ENCODE data around the gene NXN.

DNA sequence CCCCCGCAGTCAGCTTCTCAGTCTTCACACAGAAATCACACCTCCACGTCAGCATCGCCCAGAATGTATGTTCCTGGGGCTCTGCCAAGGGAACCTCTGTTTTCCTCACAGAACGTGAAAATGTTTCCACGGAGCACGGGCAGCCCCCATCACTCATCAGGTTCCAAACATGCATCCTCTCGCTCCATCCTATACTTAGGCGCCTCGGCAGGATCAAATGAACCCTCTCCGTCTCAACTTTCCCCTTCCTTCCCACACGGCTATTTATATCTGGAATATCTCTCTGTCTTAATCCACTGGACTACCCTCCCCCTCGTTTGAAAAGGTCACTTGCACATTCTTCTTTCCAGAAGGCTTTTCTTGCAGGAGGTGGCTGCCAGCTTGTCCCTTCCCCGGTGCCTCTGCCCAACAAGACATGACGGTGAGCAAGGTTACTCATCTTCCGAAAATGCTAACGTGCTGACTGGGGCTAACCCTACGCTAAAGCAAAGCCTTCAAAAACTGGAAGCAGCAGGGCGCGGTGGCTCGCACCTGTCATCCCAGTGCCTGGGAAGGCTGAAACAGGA is 21.6 kb downstream of the NXN start:
- TF ChIP-seq, protein P1, sequence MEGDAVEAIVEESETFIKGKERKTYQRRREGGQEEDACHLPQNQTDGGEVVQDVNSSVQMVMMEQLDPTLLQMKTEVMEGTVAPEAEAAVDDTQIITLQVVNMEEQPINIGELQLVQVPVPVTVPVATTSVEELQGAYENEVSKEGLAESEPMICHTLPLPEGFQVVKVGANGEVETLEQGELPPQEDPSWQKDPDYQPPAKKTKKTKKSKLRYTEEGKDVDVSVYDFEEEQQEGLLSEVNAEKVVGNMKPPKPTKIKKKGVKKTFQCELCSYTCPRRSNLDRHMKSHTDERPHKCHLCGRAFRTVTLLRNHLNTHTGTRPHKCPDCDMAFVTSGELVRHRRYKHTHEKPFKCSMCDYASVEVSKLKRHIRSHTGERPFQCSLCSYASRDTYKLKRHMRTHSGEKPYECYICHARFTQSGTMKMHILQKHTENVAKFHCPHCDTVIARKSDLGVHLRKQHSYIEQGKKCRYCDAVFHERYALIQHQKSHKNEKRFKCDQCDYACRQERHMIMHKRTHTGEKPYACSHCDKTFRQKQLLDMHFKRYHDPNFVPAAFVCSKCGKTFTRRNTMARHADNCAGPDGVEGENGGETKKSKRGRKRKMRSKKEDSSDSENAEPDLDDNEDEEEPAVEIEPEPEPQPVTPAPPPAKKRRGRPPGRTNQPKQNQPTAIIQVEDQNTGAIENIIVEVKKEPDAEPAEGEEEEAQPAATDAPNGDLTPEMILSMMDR (IDR thresholded peaks at IDR 0.05) = no peak
- TF ChIP-seq EP300 (IDR thresholded peaks at IDR 0.05) = no peak
- TF ChIP-seq POLR2A (IDR thresholded peaks at IDR 0.05) = no peak

Measured in ovary (tissue), 3 donors.